ENCODE data around the gene MGRN1. TPM values are rescaled to one million over a fixed set of nuclear protein-coding genes. Genes with fewer than 3 reads are reported as not detected.

MGRN1 gene
- total and polyA plus RNA-seq, 2 experiments from 2014 or later: 14.0 to 26.4 TPM

DNA sequence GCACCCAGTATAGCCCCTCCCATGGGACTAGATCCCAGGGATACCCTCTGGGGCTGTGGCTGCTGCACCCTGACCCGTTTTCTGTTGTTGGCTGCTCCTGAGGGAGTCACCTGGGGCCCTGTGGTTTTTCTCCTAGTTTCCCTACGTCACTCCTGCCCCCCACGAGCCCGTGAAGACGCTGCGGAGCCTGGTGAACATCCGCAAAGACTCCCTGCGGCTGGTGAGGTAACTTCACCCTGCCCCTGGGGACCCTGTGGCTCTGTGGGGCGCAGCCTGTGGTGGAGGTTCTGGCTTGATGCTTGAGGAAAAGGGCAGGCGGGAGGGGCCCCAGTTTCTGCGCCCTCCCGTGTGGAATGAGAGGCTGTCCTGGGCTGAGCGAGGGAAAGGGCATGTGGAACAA is 27.2 kb downstream of the MGRN1 start:
- WGBS, 2 experiments (ENCODE audit: low coverage in 1 of 2, low lambda C conversion rate in 2 of 2, missing lambda C conversion rate in 2 of 2): 87 to 92% methylated on average over 13 of the region's 13 CpGs
- no peaks in the 10 kb centered on the region for H3K9me3 ChIP-seq (ENCODE audit: low read depth)
- DNase-seq: no peak
- H3K79me2 ChIP-seq (ENCODE audit: insufficient read depth): peaks cover 54% of the 10 kb centered on the region
- in situ Hi-C loops (cut with MboI): no loop called here
- no peak overlapping the region for H3K4me3 ChIP-seq
- no peaks in the 10 kb centered on the region for H3K27me3 ChIP-seq (replicated peaks; ENCODE audit: insufficient read depth)
- no peak overlapping the region for H3K9ac ChIP-seq
- no peak overlapping the region for H3K4me2 ChIP-seq (ENCODE audit: unreplicated experiment)
- H3K36me3 ChIP-seq (ENCODE audit: low read depth): peaks cover 5% of the 10 kb centered on the region; the same call in 1 of the 2 replicates
- no peaks in the 10 kb centered on the region for H4K20me1 ChIP-seq (ENCODE audit: insufficient read depth)
- no peaks in the 10 kb centered on the region for H3K4me1 ChIP-seq (ENCODE audit: insufficient read depth)
- no peak overlapping the region for H3K27ac ChIP-seq
- TF ChIP-seq EZH2phosphoT487 (IDR thresholded peaks at IDR 0.05; ENCODE audit: insufficient read depth, low read depth) (no peak), EZH2 (IDR thresholded peaks at IDR 0.05; ENCODE audit: insufficient read depth, poor library complexity, severe bottlenecking) (no peak)
- no peaks in the 10 kb centered on the region for H3F3A ChIP-seq (ENCODE audit: insufficient read depth)
- H2AFZ ChIP-seq: no peak overlapping the region
- H3K9me2 ChIP-seq (ENCODE audit: insufficient read depth): no peaks in the 10 kb centered on the region

- H3K9me3 ChIP-seq (ENCODE audit: low read depth): no peaks in the 10 kb centered on the region
- no peak for DNase-seq
- no peaks in the 10 kb centered on the region for H3F3A ChIP-seq (ENCODE audit: insufficient read depth)
- no peak for TF ChIP-seq EZH2phosphoT487 (IDR thresholded peaks at IDR 0.05; ENCODE audit: insufficient read depth, low read depth)
- no peak for TF ChIP-seq EZH2 (IDR thresholded peaks at IDR 0.05; ENCODE audit: insufficient read depth, poor library complexity, severe bottlenecking)
- H3K27me3 ChIP-seq (replicated peaks; ENCODE audit: insufficient read depth): no peaks in the 10 kb centered on the region
- H3K4me1 ChIP-seq (ENCODE audit: insufficient read depth): no peaks in the 10 kb centered on the region
- H3K9ac ChIP-seq: no peak overlapping the region
- no peak overlapping the region for H3K4me2 ChIP-seq (ENCODE audit: unreplicated experiment)
- peaks cover 47% of the 10 kb centered on the region for H3K79me2 ChIP-seq (ENCODE audit: insufficient read depth)
- H2AFZ ChIP-seq: no peak overlapping the region
- no peaks in the 10 kb centered on the region for H4K20me1 ChIP-seq (ENCODE audit: insufficient read depth)
- H3K4me3 ChIP-seq: no peak overlapping the region
- H3K9me2 ChIP-seq (ENCODE audit: insufficient read depth): no peaks in the 10 kb centered on the region
- H3K27ac ChIP-seq: no peak overlapping the region
- H3K36me3 ChIP-seq (ENCODE audit: low read depth): peaks cover 5% of the 10 kb centered on the region; the same call in 1 of the 2 replicates
- in situ Hi-C loops (cut with MboI): no loop called here
- 92 to 94% methylated on average over 25 of the region's 25 CpGs for WGBS, 2 experiments (ENCODE audit: low coverage in 1 of 2, low lambda C conversion rate in 2 of 2, missing lambda C conversion rate in 2 of 2)
These were observed 27.9 kb downstream of the MGRN1 start for GRCh38 chr16:4652561-4652960.

GRCh38 chr16:4654011-4654963 is 29.7 kb downstream of the MGRN1 start:
- H3K4me2 ChIP-seq (ENCODE audit: unreplicated experiment): no peak overlapping the region
- H4K20me1 ChIP-seq (ENCODE audit: insufficient read depth): no peaks in the 10 kb centered on the region
- no peak overlapping the region for H3K9ac ChIP-seq
- H3K4me1 ChIP-seq (ENCODE audit: insufficient read depth): no peaks in the 10 kb centered on the region
- H3K36me3 ChIP-seq (ENCODE audit: low read depth): peaks cover 5% of the 10 kb centered on the region; the same call in 1 of the 2 replicates
- no peaks in the 10 kb centered on the region for H3K9me3 ChIP-seq (ENCODE audit: low read depth)
- peaks cover 35% of the 10 kb centered on the region for H3K79me2 ChIP-seq (ENCODE audit: insufficient read depth)
- no peak overlapping the region for H3K27ac ChIP-seq
- DNase-seq: no peak
- 90 to 94% methylated on average over 16 of the region's 16 CpGs for WGBS, 2 experiments (ENCODE audit: low coverage in 1 of 2, low lambda C conversion rate in 2 of 2, missing lambda C conversion rate in 2 of 2)
- no peak overlapping the region for H3K4me3 ChIP-seq
- in situ Hi-C loops (cut with MboI): no loop called here
- H3K27me3 ChIP-seq (replicated peaks; ENCODE audit: insufficient read depth): no peaks in the 10 kb centered on the region
- no peak overlapping the region for H2AFZ ChIP-seq
- no peaks in the 10 kb centered on the region for H3F3A ChIP-seq (ENCODE audit: insufficient read depth)
- no peak for TF ChIP-seq EZH2 (IDR thresholded peaks at IDR 0.05; ENCODE audit: insufficient read depth, poor library complexity, severe bottlenecking)
- no peak for TF ChIP-seq EZH2phosphoT487 (IDR thresholded peaks at IDR 0.05; ENCODE audit: insufficient read depth, low read depth)
- H3K9me2 ChIP-seq (ENCODE audit: insufficient read depth): no peaks in the 10 kb centered on the region

- H2AFZ ChIP-seq: no peak overlapping the region
- no peaks in the 10 kb centered on the region for H3F3A ChIP-seq (ENCODE audit: insufficient read depth)
- H3K79me2 ChIP-seq (ENCODE audit: insufficient read depth): peaks cover 30% of the 10 kb centered on the region
- H3K9ac ChIP-seq: no peak overlapping the region
- in situ Hi-C loops (cut with MboI): no loop called here
- no peaks in the 10 kb centered on the region for H3K9me2 ChIP-seq (ENCODE audit: insufficient read depth)
- no peaks in the 10 kb centered on the region for H3K4me1 ChIP-seq (ENCODE audit: insufficient read depth)
- no peaks in the 10 kb centered on the region for H3K9me3 ChIP-seq (ENCODE audit: low read depth)
- H3K36me3 ChIP-seq (ENCODE audit: low read depth): peaks cover 5% of the 10 kb centered on the region; the same call in 1 of the 2 replicates
- H3K27me3 ChIP-seq (replicated peaks; ENCODE audit: insufficient read depth): no peaks in the 10 kb centered on the region
- TF ChIP-seq EZH2 (IDR thresholded peaks at IDR 0.05; ENCODE audit: insufficient read depth, poor library complexity, severe bottlenecking): no peak
- no peak for TF ChIP-seq EZH2phosphoT487 (IDR thresholded peaks at IDR 0.05; ENCODE audit: insufficient read depth, low read depth)
- no peaks in the 10 kb centered on the region for H4K20me1 ChIP-seq (ENCODE audit: insufficient read depth)
- whole genome bisulfite sequencing, 2 experiments (ENCODE audit: low coverage in 1 of 2, low lambda C conversion rate in 2 of 2, missing lambda C conversion rate in 2 of 2): 95 to 97% methylated on average over 10 to 12 of the region's 12 CpGs
- no peak overlapping the region for H3K4me3 ChIP-seq
- no peak for DNase-seq
- H3K4me2 ChIP-seq (ENCODE audit: unreplicated experiment): no peak overlapping the region
- H3K27ac ChIP-seq: no peak overlapping the region
These were observed 30.5 kb downstream of the MGRN1 start for GRCh38 chr16:4654964-4655590.

All from GM23248 (cell line).